HG03097 (cell line): Measurements from ENCODE around the gene AP2A2.
A peak's percentile ranks its signal among the peaks of the same experiment; 100 is the strongest.

Source experiments
- ATAC-seq: cut with Tn5 transposase; IDR thresholded peaks from one replicate; pipeline ENCODE4 v1.9.1; 2021; ENCODE audit not compliant: unreplicated experiment, low FRiP score

The AP2A2 gene

DNA sequence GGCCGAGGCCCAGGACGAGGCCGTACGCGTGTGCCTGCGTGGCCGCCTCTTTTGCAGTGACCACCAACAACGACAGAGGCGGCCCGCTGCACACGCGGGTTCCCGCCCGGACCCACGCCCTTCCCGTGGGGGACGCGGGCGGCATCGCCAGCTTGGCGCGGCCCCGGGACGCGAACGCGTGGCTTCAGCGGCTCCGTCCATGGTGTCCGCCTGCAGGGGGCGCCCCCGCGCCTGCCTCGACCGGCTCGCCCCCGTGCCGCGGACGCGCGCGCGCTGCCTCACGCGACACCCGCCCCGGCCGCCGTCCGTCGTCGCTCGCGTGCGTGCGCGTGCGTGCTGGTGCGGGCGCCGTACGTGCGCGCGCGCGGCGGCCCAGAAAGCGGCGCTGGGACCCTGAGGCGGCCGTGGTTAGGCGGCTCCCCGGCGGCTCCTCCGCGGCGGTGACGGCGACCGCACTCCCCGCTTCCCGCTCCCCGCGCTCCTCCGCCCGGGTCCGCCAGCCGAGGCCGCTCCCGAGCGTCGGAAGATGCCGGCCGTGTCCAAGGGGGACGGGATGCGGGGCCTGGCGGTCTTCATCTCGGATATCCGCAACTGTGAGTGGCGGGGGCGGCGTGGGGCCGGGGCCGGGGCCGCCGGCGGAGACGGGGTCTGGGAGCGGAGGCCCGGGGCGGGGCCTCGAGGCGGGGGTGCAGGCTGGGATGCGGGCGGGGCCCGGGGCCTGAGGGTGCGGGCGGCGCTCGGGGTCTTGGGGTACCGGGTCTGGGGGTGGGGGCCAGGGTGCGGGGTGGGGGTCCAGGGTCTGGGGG is at the start of gene AP2A2:
Gene AP2A2 (plus strand): TSS at position 375 of the 806 bp plus-strand sequence. CDS start 152 bp downstream, at position 527.
- peak; percentile 54 for ATAC-seq

DNA sequence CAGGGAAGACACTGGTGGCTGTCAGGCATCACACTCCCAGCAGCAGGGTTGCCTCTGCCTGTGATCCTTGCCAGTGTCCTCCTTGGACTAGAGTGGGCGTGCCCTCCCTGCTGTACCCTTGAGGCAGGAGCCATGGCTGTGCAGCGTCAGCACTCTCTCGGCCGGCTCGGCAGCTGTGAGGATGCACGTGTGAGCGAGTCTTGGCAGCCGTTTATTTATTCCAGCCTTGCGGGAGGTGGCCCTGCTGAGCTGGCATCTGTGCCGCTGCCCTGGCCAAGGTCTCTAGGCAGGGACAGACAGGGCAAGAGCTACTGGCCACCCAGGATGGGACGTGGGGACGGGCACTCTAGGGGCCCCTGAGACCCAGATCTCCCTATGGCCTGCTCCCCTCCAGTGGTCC is 49.1 kb upstream of the AP2A2 start:
- no peak for ATAC-seq

DNA sequence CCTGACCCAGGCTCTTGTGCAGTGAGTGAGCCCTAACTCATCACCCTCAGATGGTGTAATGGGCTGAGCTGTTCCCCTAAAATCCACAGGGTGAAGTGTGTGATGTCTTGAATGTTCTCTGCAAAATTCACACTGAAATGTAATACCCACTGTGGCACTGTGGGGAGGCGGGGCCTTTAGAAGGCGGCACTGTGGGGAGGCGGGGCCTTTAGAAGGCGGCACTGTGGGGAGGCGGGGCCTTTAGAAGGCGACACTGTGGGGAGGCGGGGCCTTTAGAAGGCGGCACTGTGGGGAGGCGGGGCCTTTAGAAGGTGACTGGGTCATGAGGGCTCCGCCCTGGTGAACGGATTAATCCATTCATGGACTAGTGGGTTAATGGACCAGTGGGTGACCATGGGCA is 48.1 kb upstream of the AP2A2 start:
- ATAC-seq, result no peak

DNA sequence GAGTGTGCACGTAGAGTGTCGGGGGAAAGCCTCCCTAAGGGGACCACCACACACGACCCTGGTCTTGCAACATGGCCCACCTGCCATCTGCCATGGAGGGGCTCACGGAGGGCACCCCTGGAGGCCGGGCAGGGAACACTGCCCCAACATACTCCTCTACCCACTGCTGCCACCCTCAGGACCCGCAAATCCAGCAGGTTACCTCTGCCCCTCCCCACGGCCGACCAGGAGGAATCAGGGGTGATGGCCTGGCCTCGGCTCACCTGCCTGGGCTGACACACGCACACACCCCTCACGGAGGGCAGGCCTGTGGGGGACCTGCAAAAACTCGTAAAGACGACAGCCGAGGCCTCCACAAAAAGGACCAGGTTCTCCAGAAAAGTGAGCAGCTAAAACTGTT is 45.2 kb upstream of the AP2A2 start:
- ATAC-seq, result no peak

DNA sequence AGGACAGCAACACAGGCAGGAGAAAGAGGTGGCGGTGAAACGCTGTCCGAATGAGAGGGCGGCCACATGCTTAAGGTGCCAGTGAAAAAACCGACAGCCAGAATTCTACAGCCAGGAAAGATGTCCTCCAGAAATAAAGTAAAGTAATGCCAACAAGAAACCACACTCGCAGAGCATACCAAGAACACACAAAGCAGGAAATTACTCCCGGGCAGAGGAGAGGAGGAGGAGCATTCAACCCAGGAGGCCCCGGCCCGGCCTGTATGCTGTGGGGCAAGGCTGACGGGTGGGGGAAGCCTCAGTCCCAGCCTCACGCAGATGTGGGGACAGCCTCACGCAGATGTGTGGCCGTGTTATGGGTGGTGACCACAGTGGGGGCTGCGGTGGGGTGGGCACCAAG is 43.1 kb upstream of the AP2A2 start:
- no peak for ATAC-seq

DNA sequence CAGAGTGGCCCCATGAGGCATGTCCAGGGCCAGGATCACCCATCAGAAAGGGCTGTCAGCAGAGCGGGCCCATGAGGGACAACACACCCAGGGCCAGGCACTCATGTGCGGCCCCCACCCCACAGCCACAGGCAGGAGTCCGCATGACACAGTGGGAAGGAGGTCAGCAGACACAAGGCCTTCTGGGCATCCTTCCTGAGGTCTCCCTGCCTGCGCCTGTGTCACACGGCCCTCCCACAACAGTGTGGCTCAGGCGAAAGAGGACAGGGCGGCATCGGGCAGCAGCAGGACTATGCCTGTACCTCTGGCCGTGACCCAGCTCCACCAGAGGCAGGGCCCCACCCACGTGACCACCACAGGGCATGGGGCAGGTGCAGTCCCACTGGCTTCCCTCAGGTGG is 42.1 kb upstream of the AP2A2 start:
- ATAC-seq, result no peak

DNA sequence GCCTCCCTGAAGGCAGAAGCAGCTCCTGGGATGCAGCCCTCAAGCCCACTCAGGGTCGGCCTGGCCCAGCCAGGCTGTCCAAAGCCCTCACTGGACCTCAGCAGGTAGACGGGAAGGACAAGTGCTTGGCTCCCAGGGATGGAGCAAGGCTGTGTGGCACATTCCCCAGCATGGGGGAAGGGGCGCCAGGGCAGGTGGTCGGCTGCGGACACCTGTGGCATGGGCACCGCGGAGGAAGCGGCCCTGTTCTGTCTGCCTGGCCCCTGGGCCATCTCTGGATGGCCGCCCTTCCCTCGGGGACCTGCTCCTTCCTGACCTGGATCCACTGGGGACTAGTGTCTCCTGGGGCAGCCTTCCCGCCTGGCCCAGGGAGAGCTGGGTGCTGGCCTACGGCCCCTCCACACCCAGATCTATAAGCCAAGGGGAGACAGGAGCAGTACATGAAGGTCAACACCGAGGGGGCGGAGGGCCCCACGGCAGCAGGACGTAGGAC is 41.0 kb upstream of the AP2A2 start:
- ATAC-seq, result no peak

DNA sequence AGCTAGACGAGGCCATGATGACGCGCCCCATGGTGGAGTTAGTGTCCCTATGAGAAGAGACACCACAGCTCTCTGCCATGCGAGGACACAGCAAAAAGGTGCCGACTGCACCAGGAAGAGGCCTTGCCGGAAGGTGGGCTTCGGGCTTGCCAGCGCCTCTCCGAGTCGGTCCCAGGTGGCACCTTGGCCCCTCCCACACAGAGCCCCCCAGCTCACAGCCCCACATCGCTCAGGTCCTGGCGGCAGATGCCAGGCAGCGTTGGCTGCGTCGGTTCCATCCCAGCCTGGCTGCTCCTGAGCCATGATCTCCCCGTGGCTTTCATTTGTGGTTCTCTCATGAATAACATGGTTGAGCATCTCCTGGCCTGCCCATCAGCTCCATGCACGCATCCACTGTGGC is 39.1 kb upstream of the AP2A2 start:
- no peak for ATAC-seq

DNA sequence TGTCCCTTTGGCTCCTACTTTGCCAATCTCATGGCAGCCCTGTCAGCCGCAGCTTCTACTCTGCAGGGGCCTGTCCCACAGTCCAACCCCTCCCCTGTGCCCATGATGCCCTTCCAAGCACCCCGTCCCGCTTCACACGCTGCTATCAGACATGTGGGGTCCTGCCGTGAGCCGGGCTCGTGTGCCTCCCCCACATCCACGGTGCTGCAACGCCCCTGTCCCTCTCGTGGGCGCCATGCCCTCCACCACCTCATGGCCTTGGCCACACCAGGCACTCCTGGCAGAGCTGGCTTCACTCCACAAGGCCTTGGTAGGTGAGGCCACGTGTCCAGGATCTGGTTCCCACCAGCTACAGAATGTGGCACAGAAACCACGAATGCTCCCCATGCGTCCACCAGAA is 38.1 kb upstream of the AP2A2 start:
- no peak for ATAC-seq

DNA sequence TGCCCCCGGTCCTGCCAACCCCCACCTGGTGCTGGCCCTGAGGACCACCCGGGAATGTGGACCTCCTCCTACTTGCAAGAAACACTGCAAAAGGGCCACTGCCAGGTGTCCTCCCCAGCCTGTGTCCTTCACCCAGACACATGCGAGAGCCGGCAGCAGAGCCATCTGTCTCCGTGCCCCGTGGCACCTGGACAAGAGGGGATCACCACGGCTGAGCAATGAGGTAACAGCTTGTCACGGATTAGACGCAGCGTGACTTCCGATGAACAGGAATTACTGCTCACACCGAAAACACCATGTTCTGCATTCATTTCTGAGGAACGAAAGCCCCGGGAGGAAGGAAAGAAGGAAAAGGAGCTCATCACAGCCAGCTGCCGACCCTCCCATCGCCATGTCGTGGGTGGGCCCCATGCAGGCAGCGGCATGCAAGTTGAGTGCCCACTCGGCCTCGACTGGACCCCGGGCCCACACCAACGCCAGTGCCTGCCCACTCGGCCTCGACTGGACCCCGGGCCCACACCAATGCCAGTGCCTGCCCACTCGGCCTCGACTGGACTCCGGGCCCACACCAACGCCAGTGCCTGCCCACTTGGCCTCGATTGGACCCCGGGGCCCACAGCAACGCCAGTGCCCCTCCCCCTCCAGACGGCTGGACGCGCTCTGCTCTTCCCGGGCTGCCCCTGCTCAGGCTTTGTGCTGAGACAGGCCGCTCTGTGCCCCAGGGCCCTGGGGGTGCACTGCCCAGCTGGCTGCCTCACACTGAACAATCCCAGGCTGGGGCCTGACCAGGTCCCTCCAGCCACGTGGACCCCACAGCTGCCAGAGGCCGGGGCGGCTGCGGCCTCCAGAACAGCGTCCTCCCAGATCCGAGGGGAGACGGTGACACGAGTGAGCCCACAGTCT is 37.1 kb upstream of the AP2A2 start:
- no peak for ATAC-seq

DNA sequence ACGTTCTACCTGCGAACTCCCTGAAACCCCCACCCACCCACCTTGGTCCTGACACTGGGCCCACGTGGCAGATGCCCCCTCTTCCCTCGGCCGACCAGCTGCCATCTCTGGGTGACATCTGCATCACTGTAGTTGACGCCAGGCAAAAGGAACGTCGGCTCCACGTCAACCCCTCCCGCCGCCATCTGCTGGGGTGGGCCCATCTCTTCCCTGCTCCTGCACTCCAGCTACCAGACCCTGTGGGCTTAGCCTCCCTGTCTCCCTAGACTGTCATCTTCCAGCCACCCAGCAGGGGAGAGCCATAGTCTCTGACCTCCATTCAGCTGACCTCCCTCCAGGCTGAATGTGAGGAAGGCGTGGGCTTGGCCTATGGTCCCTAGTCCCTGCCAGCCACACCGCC is 36.4 kb upstream of the AP2A2 start:
- ATAC-seq, result no peak

DNA sequence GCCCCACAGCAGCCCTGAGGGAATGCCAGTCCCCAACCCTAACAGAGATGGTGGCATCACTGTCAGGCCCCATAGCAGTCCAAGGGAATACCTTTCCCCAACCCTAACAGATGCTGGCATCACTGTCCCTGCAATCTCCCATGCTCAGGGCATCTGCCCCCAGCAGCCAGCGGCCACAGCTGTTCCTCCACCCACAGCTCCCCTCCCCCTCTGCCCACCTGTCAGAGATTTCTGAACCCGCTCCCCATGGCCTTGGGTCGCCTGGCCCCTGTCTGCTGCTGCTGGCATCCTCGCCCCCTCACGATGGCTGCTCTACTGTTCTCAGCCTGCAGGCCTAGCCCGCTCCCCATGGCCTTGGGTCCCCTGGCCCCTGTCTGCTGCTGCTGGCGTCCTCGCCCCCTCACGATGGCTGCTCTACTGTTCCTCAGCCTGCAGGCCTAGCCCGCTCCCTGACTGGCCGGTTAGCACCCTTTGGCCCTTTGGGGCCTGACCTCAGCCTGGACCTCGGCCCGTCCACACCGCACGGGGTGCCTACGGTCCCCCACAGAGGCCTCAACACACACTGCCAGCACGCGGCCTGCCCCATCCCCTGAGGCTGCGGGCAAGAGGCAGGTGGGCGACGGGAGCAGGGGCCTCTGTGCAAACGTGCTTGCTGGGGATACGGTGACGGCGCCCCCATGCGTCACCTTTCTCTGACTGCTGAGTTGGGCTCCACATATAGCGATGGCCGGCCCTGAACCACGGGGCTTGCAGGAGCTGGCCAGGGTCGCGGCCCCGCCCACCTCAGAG is 35.8 kb upstream of the AP2A2 start:
- no peak for ATAC-seq

DNA sequence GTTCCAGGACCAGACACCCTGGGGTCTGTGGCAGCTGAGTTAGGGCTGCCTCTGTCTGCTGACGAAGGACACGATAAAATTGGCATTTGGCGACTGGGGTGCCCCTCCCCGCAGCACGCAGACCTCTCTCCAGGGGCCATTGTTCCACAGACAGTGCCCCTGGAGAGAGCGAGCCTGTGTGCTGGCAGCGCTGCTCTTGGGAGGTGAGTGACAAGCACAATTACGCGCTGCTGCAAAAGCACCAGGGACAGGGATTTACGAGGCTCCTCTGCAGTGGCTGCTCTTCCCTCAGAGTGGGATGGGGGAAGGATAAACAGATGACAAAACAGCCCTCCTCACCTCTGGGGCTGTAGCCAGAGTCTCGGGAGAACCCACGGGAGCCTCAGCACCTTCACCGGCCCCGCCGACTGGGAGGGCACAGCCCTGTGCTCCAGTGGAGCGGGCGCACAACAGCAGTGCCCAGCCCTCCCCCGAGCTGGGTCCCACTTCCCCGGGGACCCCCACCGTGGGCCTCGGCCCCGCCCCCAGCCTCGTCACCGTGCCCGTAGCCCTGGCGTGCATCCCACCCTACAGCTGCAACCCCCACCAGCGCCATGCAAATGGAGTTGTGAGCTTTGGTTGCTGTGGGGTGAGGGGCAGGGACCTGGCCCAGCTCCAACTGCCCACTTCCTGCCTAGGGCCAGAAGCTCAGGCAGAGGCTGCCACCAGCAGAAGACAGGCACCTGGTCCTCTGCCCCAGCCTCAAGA is 34.7 kb upstream of the AP2A2 start:
- ATAC-seq, result no peak

DNA sequence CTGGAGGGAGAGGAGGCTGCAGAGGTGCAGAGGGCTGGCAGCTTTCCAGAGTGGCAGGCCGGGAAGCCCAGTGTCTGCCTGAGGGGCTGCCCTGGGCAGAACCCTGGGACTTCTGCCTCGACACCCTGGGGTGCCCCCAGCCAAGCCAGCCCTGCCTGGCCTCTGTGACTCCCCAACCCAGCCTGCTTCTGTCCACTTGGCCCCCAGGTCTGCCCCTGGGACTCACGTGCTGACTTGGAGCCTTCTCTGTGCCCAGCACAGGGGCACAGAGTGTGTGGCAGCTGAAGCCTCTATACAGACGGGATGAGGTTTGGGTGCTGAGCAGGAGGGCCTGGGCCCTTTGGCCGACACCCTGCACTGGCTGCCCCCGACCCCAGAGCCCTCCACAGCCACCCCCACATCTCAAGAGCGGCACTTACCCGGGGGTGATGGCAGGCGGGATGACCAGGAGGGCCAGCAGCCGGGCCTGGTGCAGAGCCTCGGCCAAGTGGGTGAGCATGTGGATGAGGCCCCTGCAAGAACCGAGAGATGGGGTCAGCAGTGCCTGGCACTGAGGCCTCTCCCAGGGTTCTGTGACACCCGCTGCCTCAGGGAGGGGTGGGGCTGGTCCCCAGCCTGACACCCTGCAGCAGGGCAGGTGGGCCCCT is 32.5 kb upstream of the AP2A2 start:
- no peak for ATAC-seq

DNA sequence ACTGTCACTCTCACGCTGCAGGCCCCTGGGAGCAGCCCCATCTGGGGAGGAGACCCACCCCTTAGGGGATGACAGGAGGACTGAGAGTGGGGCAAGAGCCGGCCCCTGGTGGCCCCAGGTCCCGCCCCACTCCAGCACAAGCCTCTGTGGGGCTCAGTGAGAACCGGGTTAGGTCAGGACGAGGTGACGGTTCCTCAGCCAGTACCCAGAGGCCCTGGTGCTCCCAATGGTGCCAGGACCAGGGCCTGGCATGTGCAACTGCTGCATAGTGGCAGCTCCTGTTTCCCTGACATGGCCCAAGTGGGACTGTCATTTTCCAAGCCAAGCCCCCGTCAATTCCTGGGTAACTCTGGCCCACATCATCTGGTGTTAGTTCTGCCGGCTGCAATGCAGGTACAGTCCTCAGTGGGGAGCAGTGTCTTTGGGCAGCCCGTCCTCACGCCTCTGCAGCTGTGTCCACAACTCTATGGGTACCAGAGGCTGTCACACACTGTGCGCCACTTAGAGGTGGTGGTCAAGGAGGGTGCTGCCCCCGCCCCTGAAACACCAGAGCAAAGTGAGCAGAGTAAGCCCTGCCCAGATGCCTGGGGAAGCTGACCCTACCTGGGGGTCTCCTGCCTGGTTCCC is 31.0 kb upstream of the AP2A2 start:
- ATAC-seq, result no peak

DNA sequence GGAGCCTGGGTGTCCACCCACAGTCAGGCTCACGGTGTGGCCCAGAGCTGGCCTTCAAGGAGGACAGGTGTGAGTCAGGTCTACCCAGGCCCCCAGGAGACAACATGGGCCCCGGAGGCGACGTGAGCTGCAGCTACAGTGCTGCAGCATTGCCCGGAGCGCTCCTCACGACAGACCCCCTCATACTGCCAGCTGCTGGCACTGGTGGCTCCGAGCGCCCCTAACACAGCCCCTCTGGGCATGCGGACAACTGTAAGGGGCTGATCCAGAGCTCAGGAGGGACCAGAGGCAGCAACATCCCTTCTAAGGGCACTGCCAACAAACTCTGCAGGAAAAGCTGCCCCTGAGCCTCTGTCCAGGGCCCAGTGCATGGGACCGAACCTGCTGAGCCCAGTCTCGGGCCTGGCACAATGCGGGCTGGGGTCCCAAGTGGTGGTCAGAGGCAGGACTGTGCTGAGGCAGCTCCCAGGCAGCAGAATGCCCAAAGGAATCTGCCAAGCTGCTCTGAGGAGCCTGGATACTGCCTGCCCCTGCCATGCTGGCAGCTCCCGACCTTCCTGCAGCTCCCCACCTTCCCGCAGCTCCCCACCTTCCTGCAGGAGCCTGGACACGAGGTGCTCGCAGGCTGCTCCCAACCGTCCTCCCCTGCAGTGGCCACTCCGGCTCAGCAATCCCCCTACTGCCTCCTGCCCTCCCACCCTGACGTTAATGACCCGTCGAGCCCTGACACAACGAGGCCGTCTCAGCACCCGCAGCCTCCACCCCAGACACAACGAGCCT is 30.1 kb upstream of the AP2A2 start:
- ATAC-seq, result no peak

DNA sequence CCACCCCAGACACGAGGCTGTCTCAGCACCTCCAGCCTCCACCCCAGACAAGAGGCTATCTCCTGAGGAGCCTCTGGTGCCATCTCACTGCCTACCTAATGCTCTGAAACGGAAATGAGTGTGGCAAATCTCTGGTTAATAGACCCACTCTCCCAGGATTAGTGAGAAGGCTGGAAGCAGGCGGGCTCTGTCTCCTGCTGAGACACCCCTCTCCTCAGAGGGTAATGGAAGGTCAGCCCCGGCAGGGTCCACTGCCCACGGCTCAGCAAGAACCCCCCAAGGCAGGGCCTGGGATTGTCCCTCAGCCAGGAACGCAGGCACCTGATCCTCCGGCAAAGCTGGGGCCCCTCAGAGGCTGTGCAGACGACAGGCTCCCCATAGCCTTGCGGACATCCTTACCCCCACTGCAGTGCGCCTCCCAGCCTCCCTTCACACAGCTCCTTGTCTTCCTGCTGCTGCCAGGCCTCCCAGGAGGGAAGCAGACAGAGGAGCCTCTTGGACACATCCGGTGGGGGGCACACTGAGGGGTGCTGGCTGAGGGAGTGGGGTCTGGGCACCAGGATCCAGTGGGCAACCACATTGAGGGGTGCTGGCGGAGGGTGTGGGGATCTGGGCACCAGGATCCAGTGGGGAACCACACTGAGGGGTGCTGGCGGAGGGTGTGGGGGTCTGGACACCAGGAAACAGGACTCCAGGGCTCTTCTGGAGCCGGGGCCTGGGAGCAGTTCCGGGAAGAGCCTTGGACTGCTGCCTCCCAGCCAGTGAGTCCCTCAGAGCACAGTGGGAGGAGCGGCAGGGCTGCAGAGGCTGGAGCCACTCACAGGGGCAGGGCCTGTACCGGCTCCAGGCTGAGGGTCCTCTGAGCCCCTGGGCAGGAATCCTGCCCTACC is 28.2 kb upstream of the AP2A2 start:
- ATAC-seq, result no peak

DNA sequence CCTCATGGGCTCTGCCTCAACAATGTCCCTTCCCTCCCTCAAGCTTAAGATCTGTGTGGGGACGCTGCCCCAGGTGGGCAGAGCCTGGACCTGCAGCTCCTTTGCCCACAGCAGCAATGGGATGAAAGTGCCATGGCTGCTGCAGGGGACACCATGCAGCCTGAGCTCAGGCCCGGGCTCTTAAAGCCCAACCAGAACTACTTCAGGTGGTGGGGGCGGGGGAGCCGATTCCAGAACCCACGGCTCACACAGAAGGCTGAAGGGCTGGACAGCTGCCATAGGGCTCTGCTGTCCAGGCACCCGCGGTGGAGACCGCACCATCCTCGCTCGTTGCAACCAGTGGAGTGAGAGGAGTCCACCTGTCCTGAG is 27.5 kb upstream of the AP2A2 start:
- no peak for ATAC-seq
